HG03558 (cell line): ENCODE data around the gene TPRA1.
"Not testable (repeated sequence)": the region's sequence is repeated elsewhere in the genome, so short reads cannot be mapped to it uniquely, and the experiment has no call there.

Experiments used
- ATAC-seq: cut with Tn5 transposase; IDR thresholded peaks from one replicate; pipeline ENCODE4 v1.9.1; 2021; ENCODE audit warnings: moderate number of reproducible peaks; ENCODE audit not compliant: unreplicated experiment; ENCODE audit errors: extremely low read depth

Gene TPRA1

DNA sequence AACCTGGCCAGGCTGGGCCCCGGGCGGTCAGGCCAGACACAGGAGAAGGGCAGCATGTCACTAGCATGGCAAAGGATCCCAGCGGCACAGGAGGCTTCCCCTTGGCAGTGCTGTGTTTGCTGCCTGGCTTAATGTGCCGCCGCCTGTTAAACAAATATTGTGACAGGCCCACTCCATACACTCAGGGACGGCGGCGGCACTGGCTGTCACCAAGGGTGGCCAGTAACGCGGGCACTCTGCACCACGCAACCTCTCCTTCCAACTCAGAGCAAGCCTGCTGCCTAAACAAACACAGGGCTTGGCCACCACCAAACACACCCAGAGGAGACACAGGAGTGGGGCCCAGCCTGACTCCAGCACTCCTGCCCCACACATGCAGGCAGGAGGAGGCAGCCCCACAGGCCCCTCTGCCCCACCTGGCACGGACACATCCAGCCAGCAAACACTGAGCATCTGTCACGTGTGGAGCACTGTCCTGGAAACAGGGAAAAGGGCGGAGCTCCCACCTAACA, 48.0 kb downstream of the TPRA1 start:
- ATAC-seq: no peak

DNA sequence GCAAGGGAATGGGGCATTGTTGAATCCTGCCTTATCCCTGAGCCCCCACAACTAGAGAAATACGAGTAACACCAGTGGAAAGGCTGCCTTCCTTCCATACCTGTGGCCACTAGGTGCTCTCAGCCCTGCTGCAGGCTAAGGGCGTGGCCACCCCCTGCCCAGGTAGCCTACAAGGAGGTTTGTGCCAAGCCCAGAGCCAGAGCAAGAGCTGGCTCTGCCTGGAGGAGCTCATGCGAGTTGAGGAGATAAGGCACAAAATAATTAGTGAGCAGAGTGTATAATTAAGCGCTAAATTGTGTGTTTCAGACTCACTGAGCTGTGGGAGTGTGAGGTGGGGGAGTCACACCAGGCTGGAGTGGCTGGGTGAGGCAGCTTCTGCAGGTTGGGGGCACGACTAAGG, 49.2 kb downstream of the TPRA1 start:
- no peak for ATAC-seq

DNA sequence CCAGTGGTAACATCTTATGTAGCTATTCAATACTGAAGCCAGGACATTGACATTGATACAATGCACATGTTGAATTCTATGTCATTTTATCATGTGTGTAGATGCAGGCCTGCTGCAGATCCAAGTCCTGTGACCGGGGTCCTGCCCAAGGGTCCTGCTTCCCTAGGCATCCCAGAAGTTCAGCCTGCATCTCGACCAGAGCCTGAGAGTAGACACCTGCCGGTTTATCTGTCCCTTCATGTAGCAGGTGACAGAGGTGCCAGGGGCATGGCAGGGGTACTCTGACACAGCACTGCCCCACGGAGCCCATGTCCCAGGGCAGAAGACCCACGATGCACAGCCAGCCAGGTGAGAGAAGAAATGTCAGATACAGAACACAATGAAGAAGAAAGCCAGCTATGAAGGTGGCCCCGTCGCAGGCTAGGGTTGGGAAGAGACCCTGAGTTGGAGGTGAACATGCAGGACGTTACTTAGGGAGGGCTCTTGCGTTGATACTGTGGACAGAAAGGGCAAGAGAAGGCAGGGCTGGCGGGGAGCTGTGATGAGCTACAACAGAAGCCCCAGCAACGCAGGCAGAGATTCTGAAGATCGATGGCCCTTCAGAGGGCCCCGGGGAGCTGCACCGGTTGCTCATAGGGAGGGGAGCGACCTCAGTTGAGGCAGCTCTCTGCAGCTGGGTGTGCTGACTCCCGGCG, 51.0 kb downstream of the TPRA1 start:
- ATAC-seq: no peak

DNA sequence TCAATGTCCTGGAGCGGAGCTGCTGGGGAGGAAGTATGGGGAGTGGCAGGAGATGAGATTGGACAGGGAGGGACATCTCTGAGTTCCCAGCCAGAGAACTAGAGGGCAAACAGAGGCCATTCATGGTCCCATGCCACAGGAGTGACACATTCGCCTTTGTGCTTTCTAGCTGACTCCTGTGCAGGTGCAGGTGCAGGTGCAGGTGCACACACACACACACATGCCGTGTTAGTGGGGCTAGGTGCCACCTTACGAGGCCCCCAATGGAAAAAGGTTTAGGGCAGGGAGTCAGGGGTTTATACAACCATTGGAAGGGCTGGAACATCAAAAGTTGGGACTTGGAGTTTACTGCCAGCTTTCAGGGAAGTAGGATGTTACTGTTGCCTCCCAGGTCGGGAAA, 52.0 kb downstream of the TPRA1 start:
- no peak for ATAC-seq

GRCh38 chr3:127536830-127537812, 53.4 kb downstream of the TPRA1 start:
- ATAC-seq: no peak

- no peak for ATAC-seq
Observed at GRCh38 chr3:127535901-127536829, 54.4 kb downstream of the TPRA1 start.

DNA sequence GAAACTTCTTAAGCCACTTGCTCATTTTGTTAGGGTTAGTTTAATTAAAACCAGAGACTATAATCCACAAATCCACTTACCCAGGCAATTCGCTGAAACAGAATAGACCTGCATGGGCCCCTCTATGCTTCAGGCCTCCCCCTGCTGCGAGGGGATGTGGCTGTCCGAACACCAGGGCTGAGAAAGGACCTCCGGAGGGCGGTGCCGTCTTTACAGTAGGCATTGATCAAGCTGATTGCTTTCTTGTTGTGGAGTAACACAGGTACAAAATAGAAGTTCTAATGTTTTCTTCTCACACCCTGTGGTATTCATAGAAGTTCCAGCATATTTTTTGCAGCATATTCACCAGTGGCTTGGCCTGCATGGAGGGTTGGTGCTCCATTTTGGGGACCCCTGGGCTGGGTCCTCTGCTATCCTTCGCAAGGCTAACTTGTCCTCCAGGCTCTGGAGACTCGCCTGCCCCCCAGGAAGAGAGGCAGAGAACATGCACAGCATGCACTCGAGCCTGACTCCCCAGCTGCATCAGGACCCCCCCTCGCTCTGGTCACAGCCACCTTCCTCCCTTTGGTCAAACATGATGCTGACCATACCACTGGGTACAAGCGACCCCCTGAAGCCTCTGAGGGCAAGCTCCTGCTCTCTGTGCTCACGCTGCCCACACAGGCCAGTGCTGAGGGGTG, 55.3 kb downstream of the TPRA1 start:
- ATAC-seq: no peak

DNA sequence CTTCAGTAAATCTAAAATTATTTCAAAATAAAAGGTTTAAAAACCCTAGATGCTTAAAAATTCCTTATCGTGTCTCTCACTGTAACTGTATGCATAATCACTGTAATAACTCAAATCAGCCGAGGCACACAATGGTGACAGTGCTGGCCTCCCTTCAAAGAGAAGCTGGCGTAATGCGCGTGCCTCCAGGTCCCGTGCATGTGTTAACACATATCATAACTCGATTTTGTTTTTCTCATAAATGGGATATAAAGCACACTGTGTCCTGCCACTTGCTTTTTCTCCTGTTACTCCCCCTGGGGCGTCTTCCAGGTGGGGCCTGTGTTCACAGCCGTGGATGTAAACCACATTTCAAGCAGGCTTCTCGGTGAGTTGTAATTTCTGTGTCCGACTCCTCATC, 56.0 kb downstream of the TPRA1 start:
- ATAC-seq: no peak

DNA sequence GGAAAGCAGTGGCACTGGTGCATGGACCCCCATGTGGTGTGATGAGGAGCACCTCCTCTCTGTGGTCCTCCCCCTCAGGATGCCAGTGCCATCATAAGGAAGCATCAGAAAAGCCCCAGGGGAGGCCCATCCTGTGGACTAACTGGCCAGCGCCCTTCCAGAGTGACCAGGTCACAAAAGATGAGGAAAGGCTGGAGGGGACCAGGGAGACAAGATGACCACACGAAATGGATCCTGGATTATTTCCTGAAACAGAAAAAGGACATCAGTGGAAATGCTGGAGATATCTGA, 56.4 kb downstream of the TPRA1 start:
- ATAC-seq: no peak

DNA sequence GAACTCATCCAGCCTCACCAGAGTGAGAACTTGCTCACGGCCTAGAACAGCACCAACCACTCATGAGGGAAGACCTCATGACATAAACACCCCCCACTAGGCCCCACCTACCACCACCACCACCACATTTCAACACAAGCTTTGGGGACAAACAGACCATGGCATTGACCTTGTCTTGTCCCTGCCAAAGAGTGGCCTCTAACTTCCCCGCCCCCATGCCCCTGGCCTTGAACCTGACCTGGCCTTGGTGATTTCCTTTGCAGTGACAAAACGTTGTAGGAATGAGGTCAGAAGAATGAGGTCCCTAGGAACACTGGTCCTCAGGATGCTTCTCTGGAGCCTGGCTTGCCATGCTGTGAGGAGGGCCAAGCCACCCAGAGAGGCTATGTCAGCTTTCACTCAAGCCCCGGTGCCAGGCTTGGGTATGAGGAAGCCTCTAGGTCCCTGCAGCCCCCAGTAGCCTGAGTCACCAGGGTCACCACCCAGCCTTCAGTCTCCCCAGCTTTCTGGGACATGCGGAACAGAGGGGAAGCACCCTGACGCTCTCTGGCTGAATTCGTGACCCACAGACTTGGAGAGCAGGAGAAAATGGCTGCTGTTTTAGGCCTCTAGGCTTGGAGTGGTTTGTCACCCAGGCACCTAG, 57.9 kb downstream of the TPRA1 start:
- ATAC-seq: no peak

GRCh38 chr3:127531821-127532220, 58.7 kb downstream of the TPRA1 start:
- ATAC-seq: no peak

GRCh38 chr3:127530863-127531262, 59.7 kb downstream of the TPRA1 start:
- not testable (repeated sequence) for ATAC-seq

GRCh38 chr3:127529346-127530188, 61.0 kb downstream of the TPRA1 start:
- ATAC-seq: no peak

DNA sequence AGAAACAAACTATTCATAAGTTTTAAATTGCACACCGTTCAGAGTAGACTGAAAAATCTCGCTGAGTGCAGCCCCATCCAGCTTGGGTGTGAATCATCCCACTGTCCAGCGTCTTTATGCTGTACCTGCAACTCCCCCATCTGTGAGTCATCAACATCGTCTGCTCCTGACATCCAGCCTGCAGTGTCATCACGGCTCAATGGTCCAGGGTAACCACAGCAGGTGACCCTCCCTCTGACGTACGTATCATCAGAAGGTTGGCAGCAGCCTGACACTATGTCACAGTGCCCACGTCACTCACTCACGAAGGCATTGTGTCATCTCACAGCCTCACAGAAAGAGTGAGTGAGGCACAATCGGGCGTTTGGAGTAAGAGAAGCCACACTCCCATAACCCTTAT, 65.2 kb downstream of the TPRA1 start:
- ATAC-seq: no peak

- ATAC-seq: no peak
Observed at GRCh38 chr3:127524296-127524896, 66.1 kb downstream of the TPRA1 start.
